Neutrophil (primary cell): ENCODE results near the gene CDC25B.

ENCODE experiments used
- H3K27ac ChIP-seq: fragments of 200-600 bp; sonication (generic); 2 replicates; pipeline ENCODE4 v1.5.1; 2016; ENCODE audit warnings: mild to moderate bottlenecking, moderate library complexity
- H3K27me3 ChIP-seq: fragments of 200-600 bp; sonication (generic); 2 replicates; pipeline ENCODE4 v1.6.0; 2016; ENCODE audit warnings: mild to moderate bottlenecking
- H3K36me3 ChIP-seq: fragments of 200-600 bp; sonication (generic); 2 replicates; pipeline ENCODE4 v1.5.1; 2017
- H3K4me1 ChIP-seq, 2 experiments: fragments of 200-600 bp in 1 of 2; sonication (generic) in 1 of 2; 1 replicate in 1 of 2; 2 replicates in 1 of 2; pipeline versions ENCODE4 v1.5.1 to v1.6.1; 2013 to 2016; ENCODE audit warnings: low read depth in 1 of 2, low read length in 1 of 2, mild to moderate bottlenecking in 1 of 2, moderate library complexity in 1 of 2; ENCODE audit not compliant: control insufficient read depth in 1 of 2, insufficient read depth in 1 of 2
- H3K4me3 ChIP-seq, 2 experiments: fragments of 200-600 bp in 1 of 2; sonication (generic) in 1 of 2; 1 replicate in 1 of 2; 2 replicates in 1 of 2; pipeline ENCODE4 v1.5.1; 2013 to 2016; ENCODE audit warnings: low read depth in 1 of 2, low read length in 1 of 2, mild to moderate bottlenecking in 1 of 2, moderate library complexity in 1 of 2
- H3K9me3 ChIP-seq: fragments of 200-600 bp; sonication (generic); 2 replicates; pipeline ENCODE4 v1.5.1; 2016
- CTCF ChIP-seq: fragments of 200-600 bp; sonication (generic); IDR thresholded peaks from 2 replicates; pipeline ENCODE4 v1.5.1; 2016; ENCODE audit warnings: antibody characterized with exemption

The CDC25B gene

GRCh38 chr20:3846378-3846739, 50.2 kb downstream of the CDC25B start:
- Histone ChIP-seq H3K9me3 (no peaks in the 10 kb centered on the region), H3K4me3 (peak overlapping the region; percentile 92 to 99), H3K4me1 (peaks cover 13 to 19% of the 10 kb centered on the region in 2 experiments), H3K36me3 (no peaks in the 10 kb centered on the region), H3K27me3 (no peaks in the 10 kb centered on the region), H3K27ac (peak overlapping the region; percentile 86)
- no peak for TF ChIP-seq CTCF

- no peaks in the 10 kb centered on the region for H3K36me3 ChIP-seq
- no peaks in the 10 kb centered on the region for H3K9me3 ChIP-seq
- no peaks in the 10 kb centered on the region for H3K27me3 ChIP-seq
- peak; percentile 17 for TF ChIP-seq CTCF
- H3K27ac ChIP-seq: peak within 1 kb of the TSS; percentile 86
- peaks cover 13 to 19% of the 10 kb centered on the region in 2 experiments for H3K4me1 ChIP-seq
- peak within 1 kb of the TSS; percentile 92 to 99 for H3K4me3 ChIP-seq
Measured at GRCh38 chr20:3846740-3847428, 50.8 kb downstream of the CDC25B start, which contains the start of gene MAVS. Gene MAVS, plus strand, starts transcription at chr20:3846834. Its CDS starts 7,791 bp downstream, at chr20:3854625.

GRCh38 chr20:3847429-3847940, 51.4 kb downstream of the CDC25B start:
- Histone ChIP-seq H3K4me3 (peak overlapping the region; percentile 92 to 99), H3K36me3 (no peaks in the 10 kb centered on the region), H3K4me1 (peaks cover 13 to 19% of the 10 kb centered on the region in 2 experiments), H3K9me3 (no peaks in the 10 kb centered on the region), H3K27me3 (no peaks in the 10 kb centered on the region), H3K27ac (peak overlapping the region; percentile 86)
- TF ChIP-seq CTCF: no peak

- Histone ChIP-seq H3K36me3 (no peaks in the 10 kb centered on the region), H3K9me3 (no peaks in the 10 kb centered on the region), H3K27me3 (no peaks in the 10 kb centered on the region), H3K4me3 (no peak overlapping the region), H3K4me1 (peaks cover 13 to 19% of the 10 kb centered on the region in 2 experiments), H3K27ac (peak overlapping the region; percentile 47)
- no peak for TF ChIP-seq CTCF
Measured at GRCh38 chr20:3848565-3848964, 52.5 kb downstream of the CDC25B start.

GRCh38 chr20:3854462-3854871, 58.4 kb downstream of the CDC25B start:
- H3K4me1 ChIP-seq: peaks cover 7 to 8% of the 10 kb centered on the region in 2 experiments
- no peaks in the 10 kb centered on the region for H3K27me3 ChIP-seq
- no peak overlapping the region for H3K4me3 ChIP-seq
- peak overlapping the region; percentile 70 for H3K27ac ChIP-seq
- peaks cover 31% of the 10 kb centered on the region for H3K36me3 ChIP-seq
- no peaks in the 10 kb centered on the region for H3K9me3 ChIP-seq
- no peak for TF ChIP-seq CTCF
